CD14-positive monocyte (primary cell): ENCODE results near the gene LTBP3. TPM values are rescaled to one million over a fixed set of nuclear protein-coding genes. Genes with fewer than 3 reads are reported as not detected.

Source experiments
- DNase-seq, 3 donors: peaks; one replicate each; pipeline ENCODE4 v3.0.0-alpha.2; 2011 to 2022
- H2AFZ ChIP-seq: 2 replicates; pipeline ENCODE4 v1.6.0; 2012; ENCODE audit warnings: mild to moderate bottlenecking, low read depth, low read length, inconsistent platforms; ENCODE audit not compliant: insufficient read depth, poor library complexity, severe bottlenecking
- H3K27ac ChIP-seq, 2 donors: 1 replicate in 1 of 2; 2 replicates in 1 of 2; pipeline ENCODE4 v1.5.1; 2012 to 2013; ENCODE audit warnings: low read length in 2 of 2, control low read depth in 1 of 2, inconsistent platforms in 1 of 2, low read depth in 1 of 2, mild to moderate bottlenecking in 1 of 2
- H3K27me3 ChIP-seq, 2 donors: one replicate each; pipeline versions ENCODE4 v1.6.0 to v1.6.1; 2011 to 2013; ENCODE audit warnings: low read length in 2 of 2; ENCODE audit not compliant: control insufficient read depth in 2 of 2, insufficient read depth in 2 of 2
- H3K36me3 ChIP-seq, 2 donors: replicated peaks in 1 of 2; 1 replicate in 1 of 2; 2 replicates in 1 of 2; pipeline versions ENCODE4 v1.5.1 to v1.6.1; 2012 to 2013; ENCODE audit warnings: low read length in 2 of 2, control low read depth in 1 of 2, inconsistent platforms in 1 of 2, mild to moderate bottlenecking in 1 of 2; ENCODE audit not compliant: insufficient read depth in 2 of 2, control insufficient read depth in 1 of 2
- H3K4me1 ChIP-seq, 2 donors: 1 replicate in 1 of 2; 2 replicates in 1 of 2; pipeline versions ENCODE4 v1.5.1 to v1.6.1; 2012 to 2013; ENCODE audit warnings: low read length in 2 of 2, control low read depth in 1 of 2, inconsistent platforms in 1 of 2, mild to moderate bottlenecking in 1 of 2, moderate library complexity in 1 of 2; ENCODE audit not compliant: insufficient read depth in 2 of 2, control insufficient read depth in 1 of 2
- H3K4me2 ChIP-seq: replicated peaks from 2 replicates; pipeline ENCODE3; 2012; ENCODE audit warnings: low read length, moderate library complexity, mild to moderate bottlenecking; ENCODE audit not compliant: poor library complexity, severe bottlenecking; ENCODE audit errors: extremely low read depth
- H3K4me3 ChIP-seq, 3 experiments: fragments of 200-600 bp in 1 of 3; sonication (generic) in 1 of 3; replicated peaks in 1 of 3; 1 replicate in 2 of 3; 2 replicates in 1 of 3; pipeline ENCODE4 v1.5.1; 2011 to 2013; ENCODE audit warnings: low read length in 3 of 3, mild to moderate bottlenecking in 3 of 3, control low read depth in 2 of 3, low read depth in 2 of 3, inconsistent platforms in 1 of 3, moderate library complexity in 1 of 3
- H3K79me2 ChIP-seq: 2 replicates; pipeline ENCODE4 v1.6.0; 2012; ENCODE audit warnings: mild to moderate bottlenecking, control low read depth, inconsistent platforms, low read length, moderate library complexity; ENCODE audit not compliant: insufficient read depth
- H3K9ac ChIP-seq: 2 replicates; pipeline ENCODE4 v1.6.0; 2017; ENCODE audit warnings: low read length, mild to moderate bottlenecking; ENCODE audit not compliant: insufficient read depth, poor library complexity, severe bottlenecking
- H3K9me3 ChIP-seq, 2 donors: replicated peaks in 1 of 2; 1 replicate in 1 of 2; 2 replicates in 1 of 2; pipeline versions ENCODE4 v1.5.1 to v1.6.1; 2012 to 2013; ENCODE audit warnings: low read length in 2 of 2, control low read depth in 1 of 2; ENCODE audit not compliant: control insufficient read depth in 1 of 2, insufficient read depth in 1 of 2
- H4K20me1 ChIP-seq: 2 replicates; pipeline ENCODE4 v1.6.0; 2012; ENCODE audit warnings: mild to moderate bottlenecking, low read length, control low read depth, moderate library complexity; ENCODE audit not compliant: insufficient read depth
- H3K27ac Mint-ChIP-seq, 7 donors: one replicate each; pipeline ENCODE4 v1.8.0; 2020; ENCODE audit warnings: mild to moderate bottlenecking in 7 of 7, mixed read lengths in 7 of 7, moderate library complexity in 6 of 7, inconsistent platforms in 2 of 7
- H3K27me3 Mint-ChIP-seq, 3 donors: one replicate each; pipeline ENCODE4 v1.8.0; 2021 to 2022; ENCODE audit warnings: low read depth in 3 of 3, mild to moderate bottlenecking in 3 of 3, mixed read lengths in 3 of 3, moderate library complexity in 3 of 3, inconsistent platforms in 1 of 3
- H3K36me3 Mint-ChIP-seq, 2 donors: one replicate each; pipeline ENCODE4 v1.8.0; 2020; ENCODE audit warnings: mixed read lengths in 2 of 2, inconsistent platforms in 1 of 2, mild to moderate bottlenecking in 1 of 2
- H3K4me1 Mint-ChIP-seq: one replicate; pipeline ENCODE4 v1.8.0; 2020; ENCODE audit warnings: mild to moderate bottlenecking, mixed read lengths
- H3K4me3 Mint-ChIP-seq, 2 donors: one replicate each; pipeline ENCODE4 v1.8.0; 2020; ENCODE audit warnings: mild to moderate bottlenecking in 2 of 2, mixed read lengths in 2 of 2, moderate library complexity in 1 of 2
- H3K9me3 Mint-ChIP-seq, 7 donors: one replicate each; pipeline ENCODE4 v1.8.0; 2020 to 2022; ENCODE audit warnings: mixed read lengths in 7 of 7, mild to moderate bottlenecking in 6 of 7, moderate library complexity in 6 of 7, inconsistent platforms in 2 of 7
- WGBS: methylation state at CpG from one replicate; pipeline ENCODE4 v1.1.5; 2013; ENCODE audit warnings: missing lambda C conversion rate; ENCODE audit not compliant: insufficient coverage; 5-methylcytosine and 5-hydroxymethylcytosine counted together
- intact Hi-C, 2 donors: fragments of 100-400 bp; cut with micrococcal nuclease; formaldehyde crosslinking; loops; one replicate each; pipeline versions ENCODE4 v1.15.0 to v1.15.1; 2023
- polyA plus RNA-seq, 3 donors: library from polyadenylated mRNA; depleted of rRNA in 1 of 3; unstranded in 2 of 3; stranded (reverse) in 1 of 3; fragments of 300-500 nt in 2 of 3; fragments of >200 nt in 1 of 3; fragmentation: Illumina TruSeq in 2 of 3; gene quantifications; 1 replicate in 2 of 3; 2 replicates in 1 of 3; pipeline ENCODE4 v1.2.3, GENCODE V29; 2012 to 2021
- TF ChIP-seq, protein P1 (sequence below): fragments of 200-600 bp; IDR thresholded peaks from one replicate; pipeline ENCODE4 v1.8.0; 2022; ENCODE audit warnings: antibody characterized with exemption, mild to moderate bottlenecking

The LTBP3 gene
- polyA plus RNA-seq, 3 donors = 3.4 to 19.4 (median 4.6) TPM

DNA sequence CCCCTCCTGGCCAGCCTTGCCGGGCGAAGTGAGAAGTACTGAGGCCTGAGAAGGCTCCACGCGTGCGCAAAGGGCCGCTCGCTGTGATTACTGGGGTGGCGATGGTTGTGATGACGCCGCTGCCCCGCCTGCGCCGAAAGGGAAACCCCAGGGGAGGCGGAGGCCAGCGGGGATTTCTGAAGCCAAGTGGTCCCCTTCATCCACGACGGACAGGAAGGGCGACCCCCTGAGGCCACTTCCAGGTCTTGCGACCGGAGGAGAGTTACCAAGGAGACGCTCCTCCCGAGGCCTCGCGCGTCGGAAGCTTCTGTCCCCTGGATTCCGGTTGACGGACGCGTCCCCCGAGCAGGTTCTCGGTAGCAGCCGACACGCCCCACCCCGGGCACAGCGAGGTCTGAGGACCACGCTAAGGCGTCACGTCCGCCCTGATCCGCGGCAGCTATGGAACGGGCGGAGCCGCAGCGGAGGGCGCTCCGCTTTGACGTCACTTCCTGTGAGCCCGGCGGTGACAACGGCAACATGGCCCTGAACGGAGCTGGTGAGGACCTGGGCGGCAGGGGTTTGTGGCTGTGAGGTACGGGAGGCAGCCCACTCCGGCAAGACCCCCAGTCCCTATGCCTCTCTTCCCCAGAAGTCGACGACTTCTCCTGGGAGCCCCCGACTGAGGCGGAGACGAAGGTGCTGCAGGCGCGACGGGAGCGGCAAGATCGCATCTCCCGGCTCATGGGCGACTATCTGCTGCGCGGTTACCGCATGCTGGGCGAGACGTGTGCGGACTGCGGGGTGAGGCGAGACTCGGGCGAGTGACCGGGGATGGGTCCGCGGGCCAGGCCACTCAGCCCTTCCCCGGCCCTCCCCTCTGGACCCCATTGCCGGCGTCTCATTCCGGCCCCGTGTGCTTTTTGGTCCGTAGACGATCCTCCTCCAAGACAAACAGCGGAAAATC lies 12.1 kb upstream of the LTBP3 start, which contains the start of gene ZNRD2:
Gene ZNRD2 (plus strand): TSS at position 505 of the 946 bp plus-strand sequence. CDS start 15 bp downstream, at position 520.
- H3K27ac Mint-ChIP-seq = peak within 1 kb of the TSS; percentile 95 to 98 (median 98)
- Histone ChIP-seq H3K27me3 (no peaks in the 10 kb centered on the region), H3K4me1 (peaks cover 60 to 70% of the 10 kb centered on the region in 2 donors), H3K4me2 (peak within 1 kb of the TSS; percentile 97), H3K9ac (peak within 1 kb of the TSS; percentile 80), H3K27ac (peak within 1 kb of the TSS; percentile 95 to 96), H3K9me3 (no peaks in the 10 kb centered on the region), H3K79me2 (peaks cover 61% of the 10 kb centered on the region), H3K4me3 (peak within 1 kb of the TSS; percentile 88 to 100 (median 96)), H2AFZ (peak within 1 kb of the TSS; percentile 84), H3K36me3 (peaks cover 0 to 3% of the 10 kb centered on the region in 2 donors), H4K20me1 (peaks cover 48% of the 10 kb centered on the region)
- DNase-seq = peak; percentile 97 to 98 (median 98)
- peaks cover 0 to 2% (median 0%) of the 10 kb centered on the region in 3 donors for H3K27me3 Mint-ChIP-seq
- peaks cover 0 to 1% (median 0%) of the 10 kb centered on the region in 7 donors for H3K9me3 Mint-ChIP-seq
- H3K4me1 Mint-ChIP-seq = peaks cover 68% of the 10 kb centered on the region
- TF ChIP-seq, protein P1, sequence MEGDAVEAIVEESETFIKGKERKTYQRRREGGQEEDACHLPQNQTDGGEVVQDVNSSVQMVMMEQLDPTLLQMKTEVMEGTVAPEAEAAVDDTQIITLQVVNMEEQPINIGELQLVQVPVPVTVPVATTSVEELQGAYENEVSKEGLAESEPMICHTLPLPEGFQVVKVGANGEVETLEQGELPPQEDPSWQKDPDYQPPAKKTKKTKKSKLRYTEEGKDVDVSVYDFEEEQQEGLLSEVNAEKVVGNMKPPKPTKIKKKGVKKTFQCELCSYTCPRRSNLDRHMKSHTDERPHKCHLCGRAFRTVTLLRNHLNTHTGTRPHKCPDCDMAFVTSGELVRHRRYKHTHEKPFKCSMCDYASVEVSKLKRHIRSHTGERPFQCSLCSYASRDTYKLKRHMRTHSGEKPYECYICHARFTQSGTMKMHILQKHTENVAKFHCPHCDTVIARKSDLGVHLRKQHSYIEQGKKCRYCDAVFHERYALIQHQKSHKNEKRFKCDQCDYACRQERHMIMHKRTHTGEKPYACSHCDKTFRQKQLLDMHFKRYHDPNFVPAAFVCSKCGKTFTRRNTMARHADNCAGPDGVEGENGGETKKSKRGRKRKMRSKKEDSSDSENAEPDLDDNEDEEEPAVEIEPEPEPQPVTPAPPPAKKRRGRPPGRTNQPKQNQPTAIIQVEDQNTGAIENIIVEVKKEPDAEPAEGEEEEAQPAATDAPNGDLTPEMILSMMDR = peak; percentile 26
- H3K4me3 Mint-ChIP-seq = peak within 1 kb of the TSS; percentile 95 to 98
- WGBS = under 1% methylated on average over 77 of the region's 89 CpGs
- peaks cover 10 to 23% of the 10 kb centered on the region in 2 donors for H3K36me3 Mint-ChIP-seq
- intact Hi-C loops = loop anchor here in 1 of 2 donors (2.0 to 10.0 kb wide), 2 partner anchors 45 to 545 kb away; partner anchors contain the start of genes MAP3K11, PCNX3 and SNX15

DNA sequence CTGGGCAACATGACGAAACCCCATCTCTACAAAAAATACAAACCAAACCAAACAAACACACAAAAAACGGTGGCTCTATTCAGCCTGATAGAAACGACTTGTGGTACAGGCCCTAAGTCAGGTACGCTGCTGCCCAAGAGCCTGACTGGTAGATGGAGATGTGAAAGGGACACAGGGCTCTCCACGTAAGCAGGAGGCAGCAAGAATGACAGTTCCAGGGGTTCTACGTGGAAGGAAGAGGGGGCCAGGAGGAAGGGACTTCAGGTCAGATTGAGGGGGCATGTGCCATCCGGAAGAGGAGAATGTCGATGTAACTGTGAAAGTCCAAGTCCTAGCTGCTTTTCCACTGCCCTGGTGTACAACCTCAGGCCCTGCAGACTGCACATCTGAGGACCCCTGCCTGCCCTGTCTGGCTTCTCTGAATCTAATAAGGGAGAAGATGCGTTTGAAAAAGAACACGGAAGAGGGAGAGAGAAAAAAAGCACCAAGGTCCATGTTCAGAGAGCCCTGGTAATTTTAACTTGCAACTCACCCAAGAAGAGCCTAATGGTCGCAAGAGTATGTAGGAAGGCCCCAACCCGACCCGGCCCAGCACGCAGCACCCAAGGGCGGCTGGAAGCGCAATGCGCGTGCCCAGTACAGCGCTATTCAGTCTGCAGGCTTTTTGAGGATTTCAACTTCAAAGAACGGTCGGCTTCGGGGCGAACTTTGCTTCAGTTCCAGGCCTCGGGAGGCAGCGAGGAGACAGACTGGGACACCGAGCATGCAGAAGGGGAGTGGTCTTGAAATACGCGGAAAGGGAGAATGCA lies 11.2 kb upstream of the LTBP3 start:
- TF ChIP-seq, protein P1 = no peak
- under 1% methylated on average over 24 of the region's 28 CpGs for WGBS
- peak overlapping the region; percentile 88 to 100 (median 96) for H3K4me3 ChIP-seq

More for the DNA sequence above, 11.2 kb upstream of the LTBP3 start:
- Mint-ChIP-seq H3K27me3 (peaks cover 0 to 2% (median 0%) of the 10 kb centered on the region in 3 donors), H3K4me1 (peaks cover 68% of the 10 kb centered on the region), H3K27ac (peak overlapping the region; percentile 95 to 98 (median 98)), H3K9me3 (peaks cover 0 to 1% (median 0%) of the 10 kb centered on the region in 7 donors), H3K36me3 (peaks cover 10 to 23% of the 10 kb centered on the region in 2 donors), H3K4me3 (peak overlapping the region; percentile 95 to 98)
- Histone ChIP-seq H3K36me3 (peaks cover 0 to 3% of the 10 kb centered on the region in 2 donors), H2AFZ (peak overlapping the region; percentile 84), H3K79me2 (peaks cover 55% of the 10 kb centered on the region), H3K9ac (peak overlapping the region; percentile 80), H3K27me3 (no peaks in the 10 kb centered on the region), H4K20me1 (peaks cover 42% of the 10 kb centered on the region), H3K4me1 (peaks cover 60 to 71% of the 10 kb centered on the region in 2 donors), H3K4me2 (peak overlapping the region; percentile 97), H3K9me3 (no peaks in the 10 kb centered on the region), H3K27ac (peak overlapping the region; percentile 95 to 96)
- DNase-seq = peak in 1 of 3 donors; percentile 48
- intact Hi-C loops = no loop called here
